ENCODE data around the gene PRSS36. TPM values are rescaled to one million over a fixed set of nuclear protein-coding genes. Genes with fewer than 3 reads are reported as not detected.

Gene PRSS36
- total RNA-seq, 1 experiment from 2014 or later = 0.66 TPM

DNA sequence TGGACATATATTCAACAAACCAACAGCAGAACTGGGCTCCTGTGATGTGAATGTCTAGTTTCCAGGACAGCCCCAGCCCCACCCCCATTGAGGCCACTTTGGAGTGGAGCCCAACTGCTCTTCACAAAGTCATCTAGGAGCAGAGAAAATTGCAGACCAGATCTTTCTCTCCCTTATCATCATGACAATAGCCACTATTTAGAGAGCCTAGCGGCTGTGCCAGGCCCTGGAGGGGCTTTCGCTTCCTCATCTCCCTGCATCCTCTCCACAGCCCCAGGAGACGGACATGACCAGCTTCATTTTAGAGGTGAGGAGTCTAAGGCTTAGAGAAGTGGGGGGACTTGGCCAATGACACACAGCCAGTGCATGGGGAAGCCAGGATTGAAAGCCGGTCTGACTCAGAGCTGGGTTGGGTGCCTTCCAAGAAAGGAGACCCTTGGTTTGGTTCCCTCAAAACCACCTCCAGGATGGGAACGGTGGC is 15.7 kb downstream of the PRSS36 start:
- H3K79me2 ChIP-seq (ENCODE audit: insufficient read depth, low read length) = peaks cover 4% of the 10 kb centered on the region; the same call in 1 of the 2 replicates
- Mint-ChIP-seq H3K27ac (peak overlapping the region; percentile 95 to 99 (median 97); a peak in 6 of 7 replicates), H3K4me3 (peak overlapping the region; percentile 81 to 92), H3K27me3 (ENCODE audit: low read depth) (no peaks in the 10 kb centered on the region), H3K9me3 (no peaks in the 10 kb centered on the region; a peak in 1 of 5 replicates), H3K36me3 (ENCODE audit: insufficient read depth in 1 of 3, low read depth in 3 of 3) (peaks cover 27 to 34% (median 27%) of the 10 kb centered on the region in 3 experiments), H3K4me1 (peaks cover 56 to 63% of the 10 kb centered on the region in 2 experiments)
- H3K4me2 ChIP-seq (ENCODE audit: insufficient read depth, insufficient read length, low read length) = peak overlapping the region; percentile 38
- no peak overlapping the region for H3K18ac ChIP-seq (ENCODE audit: insufficient read length, low read depth, low read length)
- H2BK120ac ChIP-seq (ENCODE audit: low read depth, low read length, poor library complexity, severe bottlenecking) = no peak overlapping the region
- no peak overlapping the region for H3K23ac ChIP-seq (ENCODE audit: insufficient read length, low read depth, low read length)
- H2BK12ac ChIP-seq (ENCODE audit: insufficient read length, low read depth, low read length) = no peak overlapping the region
- no peak overlapping the region for H2BK15ac ChIP-seq (ENCODE audit: low read depth, low read length)
- no peak overlapping the region for H2BK5ac ChIP-seq (ENCODE audit: insufficient read length, low read length)
- H3K79me1 ChIP-seq (ENCODE audit: insufficient read depth, low read depth, low read length, poor library complexity, severe bottlenecking) = peaks cover 5% of the 10 kb centered on the region
- DNase-seq = no peak
- H3K14ac ChIP-seq (ENCODE audit: insufficient read depth, low read length) = no peak overlapping the region
- H3K56ac ChIP-seq (ENCODE audit: insufficient read length, low read depth, low read length) = no peak overlapping the region
- H3K4me1 ChIP-seq (ENCODE audit: insufficient read depth, low read length) = peaks cover 18% of the 10 kb centered on the region; the same call in 1 of the 2 replicates
- no peak overlapping the region for H4K91ac ChIP-seq (ENCODE audit: insufficient read length, low read depth, low read length)
- no peak overlapping the region for H3T11ph ChIP-seq (ENCODE audit: low read length)
- no peak overlapping the region for H2AK5ac ChIP-seq (ENCODE audit: insufficient read length, low read length)
- H3K9ac ChIP-seq (ENCODE audit: extremely low read depth, insufficient read length, low read length) = no peak overlapping the region
- no peaks in the 10 kb centered on the region for H4K20me1 ChIP-seq (ENCODE audit: control insufficient read depth, insufficient read depth, insufficient read length)
- H3K4ac ChIP-seq (ENCODE audit: low read depth, low read length) = no peak overlapping the region
- H3K27ac ChIP-seq (ENCODE audit: insufficient read length, low read depth, low read length) = no peak overlapping the region
- H3K9me3 ChIP-seq (ENCODE audit: control insufficient read depth, low read depth, low read length) = no peaks in the 10 kb centered on the region
- H2AFZ ChIP-seq (ENCODE audit: low read length) = no peak overlapping the region
- TF ChIP-seq, protein P1, sequence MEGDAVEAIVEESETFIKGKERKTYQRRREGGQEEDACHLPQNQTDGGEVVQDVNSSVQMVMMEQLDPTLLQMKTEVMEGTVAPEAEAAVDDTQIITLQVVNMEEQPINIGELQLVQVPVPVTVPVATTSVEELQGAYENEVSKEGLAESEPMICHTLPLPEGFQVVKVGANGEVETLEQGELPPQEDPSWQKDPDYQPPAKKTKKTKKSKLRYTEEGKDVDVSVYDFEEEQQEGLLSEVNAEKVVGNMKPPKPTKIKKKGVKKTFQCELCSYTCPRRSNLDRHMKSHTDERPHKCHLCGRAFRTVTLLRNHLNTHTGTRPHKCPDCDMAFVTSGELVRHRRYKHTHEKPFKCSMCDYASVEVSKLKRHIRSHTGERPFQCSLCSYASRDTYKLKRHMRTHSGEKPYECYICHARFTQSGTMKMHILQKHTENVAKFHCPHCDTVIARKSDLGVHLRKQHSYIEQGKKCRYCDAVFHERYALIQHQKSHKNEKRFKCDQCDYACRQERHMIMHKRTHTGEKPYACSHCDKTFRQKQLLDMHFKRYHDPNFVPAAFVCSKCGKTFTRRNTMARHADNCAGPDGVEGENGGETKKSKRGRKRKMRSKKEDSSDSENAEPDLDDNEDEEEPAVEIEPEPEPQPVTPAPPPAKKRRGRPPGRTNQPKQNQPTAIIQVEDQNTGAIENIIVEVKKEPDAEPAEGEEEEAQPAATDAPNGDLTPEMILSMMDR (conservative IDR thresholded peaks at IDR 0.05) = no peak
- H4K8ac ChIP-seq (replicated peaks; ENCODE audit: insufficient read length, low read depth, low read length) = no peak overlapping the region
- no peak overlapping the region for H2BK20ac ChIP-seq (ENCODE audit: low read depth, low read length, poor library complexity, severe bottlenecking)
- H3K27me3 ChIP-seq (ENCODE audit: insufficient read depth, low read length) = no peaks in the 10 kb centered on the region
- H4K5ac ChIP-seq (ENCODE audit: insufficient read length, low read depth, low read length) = no peak overlapping the region
- no CpG with 5 or more reads among the region's 5 CpGs for WGBS (ENCODE audit: extremely low coverage, insufficient read length, low lambda C conversion rate)
- H3K23me2 ChIP-seq (ENCODE audit: insufficient read length, low read depth, low read length, poor library complexity, severe bottlenecking) = peaks cover 5% of the 10 kb centered on the region

Data from H9 (cell line).